H1 (cell line): ENCODE measurements around the gene SLC9A3. TPM values are rescaled to one million over a fixed set of nuclear protein-coding genes. Genes with fewer than 3 reads are reported as not detected.

Experiments used
- CTCF ChIA-PET: fragments of 300-600 bp; sonication (Branson Sonifier 250); formaldehyde crosslinking; loops from one replicate; lab custom pipeline; 2021; ENCODE audit not compliant: partially characterized antibody; lab: Charles Lee
- POLR2A ChIA-PET: fragments of 300-600 bp; sonication (Branson Sonifier 250); formaldehyde crosslinking; loops from one replicate; lab custom pipeline; 2021; ENCODE audit warnings: inconsistent platforms; ENCODE audit not compliant: partially characterized antibody; lab: Charles Lee
- DNase-seq, 2 experiments: peaks; one replicate each; pipeline versions ENCODE4 v3.0.0 to v3.0.0-alpha.2; 2010 to 2022; ENCODE audit warnings: low spot score in 2 of 2, low read depth in 1 of 2, mixed read lengths in 1 of 2
- FAIRE-seq: peaks from 2 replicates; lab custom pipeline; 2011; peaks lifted over from hg19 to GRCh38; lab: Jason Lieb, UNC
- H2AFZ ChIP-seq: 2 replicates; pipeline ENCODE4 v1.8.1; 2012; ENCODE audit warnings: low read length, inconsistent platforms
- H2AK5ac ChIP-seq: 2 replicates; pipeline ENCODE4 v1.6.1; 2013; ENCODE audit warnings: low read depth, low read length
- H2BK120ac ChIP-seq: replicated peaks from 2 replicates; pipeline ENCODE3; 2013; ENCODE audit warnings: low read depth, low read length, inconsistent platforms
- H2BK12ac ChIP-seq: 2 replicates; pipeline ENCODE4 v1.6.1; 2013; ENCODE audit warnings: low read depth, low read length
- H2BK15ac ChIP-seq: 2 replicates; pipeline ENCODE4 v1.6.1; 2013; ENCODE audit warnings: low read length
- H2BK20ac ChIP-seq: 2 replicates; pipeline ENCODE4 v1.6.1; 2013; ENCODE audit warnings: low read length
- H2BK5ac ChIP-seq: 2 replicates; pipeline ENCODE4 v1.6.1; 2013; ENCODE audit warnings: low read depth, low read length
- H3K14ac ChIP-seq: 2 replicates; pipeline ENCODE4 v1.6.1; 2013; ENCODE audit warnings: inconsistent platforms; ENCODE audit not compliant: insufficient read length
- H3K18ac ChIP-seq: 2 replicates; pipeline ENCODE4 v1.6.1; 2013; ENCODE audit warnings: low read length; ENCODE audit errors: extremely low read depth
- H3K23ac ChIP-seq: 2 replicates; pipeline ENCODE4 v1.6.1; 2013; ENCODE audit warnings: inconsistent platforms; ENCODE audit not compliant: insufficient read length
- H3K23me2 ChIP-seq: 2 replicates; pipeline ENCODE4 v1.6.1; 2013; ENCODE audit warnings: low read depth, low read length
- H3K27ac ChIP-seq: 2 replicates; pipeline ENCODE4 v1.6.1; 2011; ENCODE audit warnings: low read depth, low read length, inconsistent platforms
- H3K27me3 ChIP-seq, 4 experiments: replicated peaks in 1 of 4; 1 replicate in 1 of 4; 2 replicates in 3 of 4; pipeline versions ENCODE4 v1.6.1 to v1.8.1; 2011 to 2013; ENCODE audit warnings: low read length in 3 of 4, mild to moderate bottlenecking in 3 of 4, inconsistent platforms in 2 of 4, mixed read lengths in 2 of 4, moderate library complexity in 1 of 4; ENCODE audit not compliant: control insufficient read depth in 3 of 4, insufficient read depth in 3 of 4; ENCODE audit errors: extremely low read depth in 1 of 4
- H3K36me3 ChIP-seq, 4 experiments: 2 replicates each; pipeline versions ENCODE4 v1.6.1 to v1.8.1; 2011 to 2013; ENCODE audit warnings: mild to moderate bottlenecking in 4 of 4, low read length in 3 of 4, moderate library complexity in 2 of 4, control low read depth in 1 of 4, inconsistent platforms in 1 of 4; ENCODE audit not compliant: insufficient read depth in 4 of 4, control insufficient read depth in 2 of 4
- H3K4ac ChIP-seq: replicated peaks from 2 replicates; pipeline ENCODE3; 2013; ENCODE audit warnings: low read length, low read depth, mixed read lengths, inconsistent platforms; ENCODE audit not compliant: insufficient read length
- H3K4me1 ChIP-seq, 4 experiments: replicated peaks in 1 of 4; 1 replicate in 1 of 4; 2 replicates in 3 of 4; pipeline versions ENCODE4 v1.6.1 to v1.8.1; 2011 to 2013; ENCODE audit warnings: low read length in 3 of 4, inconsistent platforms in 2 of 4, mixed read lengths in 1 of 4; ENCODE audit not compliant: insufficient read depth in 4 of 4, control insufficient read depth in 3 of 4
- H3K4me2 ChIP-seq, 2 experiments: 2 replicates each; pipeline versions ENCODE4 v1.6.1 to v1.8.1; 2011 to 2013; ENCODE audit warnings: low read depth in 2 of 2, low read length in 2 of 2, control low read depth in 1 of 2, inconsistent platforms in 1 of 2, mild to moderate bottlenecking in 1 of 2; ENCODE audit not compliant: insufficient read depth in 1 of 2
- H3K4me3 ChIP-seq, 4 experiments: fragments of 200-600, 300-600 bp in 1 of 4; sonication (generic), shearing (Covaris generic), sonication (Bioruptor Twin) in 1 of 4; 2 replicates each; pipeline versions ENCODE4 v1.5.1 to v1.8.1; 2011 to 2016; ENCODE audit warnings: low read length in 4 of 4, low read depth in 3 of 4, control low read depth in 2 of 4, inconsistent platforms in 2 of 4, mild to moderate bottlenecking in 2 of 4, mixed read lengths in 1 of 4, moderate library complexity in 1 of 4; ENCODE audit not compliant: insufficient read depth in 2 of 4; ENCODE audit errors: extremely low read depth in 1 of 4
- H3K56ac ChIP-seq: replicated peaks from 2 replicates; pipeline ENCODE3; 2013; ENCODE audit warnings: low read depth, mild to moderate bottlenecking, mixed read lengths, low read length, inconsistent platforms; ENCODE audit not compliant: insufficient read length
- H3K79me1 ChIP-seq: 2 replicates; pipeline ENCODE4 v1.6.1; 2013; ENCODE audit warnings: low read depth, low read length, control low read depth
- H3K79me2 ChIP-seq, 2 experiments: 2 replicates each; pipeline versions ENCODE4 v1.6.1 to v1.8.1; 2012 to 2013; ENCODE audit warnings: low read length in 2 of 2, mild to moderate bottlenecking in 2 of 2, inconsistent platforms in 1 of 2; ENCODE audit not compliant: insufficient read depth in 2 of 2, control insufficient read depth in 1 of 2
- H3K9ac ChIP-seq, 4 experiments: replicated peaks in 1 of 4; 1 replicate in 1 of 4; 2 replicates in 3 of 4; pipeline versions ENCODE4 v1.6.1 to v1.8.1; 2011 to 2013; ENCODE audit warnings: low read depth in 3 of 4, low read length in 3 of 4, control low read depth in 2 of 4, mild to moderate bottlenecking in 2 of 4, moderate library complexity in 2 of 4, inconsistent platforms in 1 of 4; ENCODE audit errors: extremely low read depth in 1 of 4
- H3K9me3 ChIP-seq, 2 experiments: 2 replicates each; pipeline versions ENCODE4 v1.6.1 to v1.8.1; 2012 to 2013; ENCODE audit warnings: mild to moderate bottlenecking in 2 of 2, moderate library complexity in 2 of 2, control low read depth in 1 of 2, inconsistent platforms in 1 of 2, low read depth in 1 of 2, low read length in 1 of 2, mixed read lengths in 1 of 2; ENCODE audit not compliant: insufficient read depth in 2 of 2
- H4K20me1 ChIP-seq, 2 experiments: replicated peaks in 1 of 2; 2 replicates each; pipeline versions ENCODE3 to v1.8.1; 2011 to 2013; ENCODE audit warnings: inconsistent platforms in 2 of 2, low read length in 2 of 2, mild to moderate bottlenecking in 1 of 2; ENCODE audit not compliant: insufficient read depth in 2 of 2, control insufficient read depth in 1 of 2
- H4K5ac ChIP-seq: 2 replicates; pipeline ENCODE4 v1.6.1; 2013; ENCODE audit warnings: low read length, low read depth, mixed read lengths, inconsistent platforms; ENCODE audit not compliant: insufficient read length
- H4K8ac ChIP-seq: 2 replicates; pipeline ENCODE4 v1.8.0; 2013; ENCODE audit warnings: mild to moderate bottlenecking, moderate library complexity, low read length, inconsistent platforms; ENCODE audit not compliant: insufficient read depth; ENCODE audit errors: extremely low read depth
- H4K91ac ChIP-seq: replicated peaks from 2 replicates; pipeline ENCODE3; 2013; ENCODE audit warnings: low read length, mixed read lengths, inconsistent platforms; ENCODE audit not compliant: insufficient read length
- BRCA1 ChIP-seq: IDR thresholded peaks from 2 replicates; pipeline ENCODE4 v1.6.1; 2012; ENCODE audit warnings: low read depth, low read length, improper control_type of control experiment
- FOSL1 ChIP-seq: IDR thresholded peaks from 2 replicates; pipeline ENCODE4 v1.6.1; 2011; ENCODE audit warnings: mild to moderate bottlenecking, low read depth, low read length, moderate library complexity; ENCODE audit not compliant: insufficient read depth
- GTF2F1 ChIP-seq: IDR thresholded peaks from 2 replicates; pipeline ENCODE4 v1.6.1; 2012; ENCODE audit warnings: low read depth, low read length, improper control_type of control experiment, borderline replicate concordance
- KDM4A ChIP-seq: IDR thresholded peaks from one replicate; pipeline ENCODE4 v1.7.1; 2012; ENCODE audit warnings: low read depth, mild to moderate bottlenecking, moderate library complexity, low read length, inconsistent platforms; ENCODE audit not compliant: severe bottlenecking
- POLR2AphosphoS5 ChIP-seq: IDR thresholded peaks from 2 replicates; pipeline ENCODE4 v1.6.1; 2011; ENCODE audit warnings: low read depth, low read length
- SAP30 ChIP-seq: fragments of 300-600 bp; sonication (generic); IDR thresholded peaks from 2 replicates; pipeline ENCODE4 v1.7.1; 2012; ENCODE audit warnings: low read length, moderate library complexity, mild to moderate bottlenecking, inconsistent platforms; ENCODE audit not compliant: insufficient read depth, insufficient replicate concordance
- SIRT6 ChIP-seq: IDR thresholded peaks from one replicate; pipeline ENCODE4 v1.7.1; 2012; ENCODE audit warnings: low read length, inconsistent platforms
- TAF7 ChIP-seq: optimal IDR thresholded peaks from 2 replicates; pipeline ENCODE3; 2011; ENCODE audit warnings: low read depth, mild to moderate bottlenecking, inconsistent platforms, low read length, moderate library complexity, borderline replicate concordance
- TCF12 ChIP-seq: IDR thresholded peaks from 2 replicates; pipeline ENCODE4 v1.6.1; 2011; ENCODE audit warnings: low read depth, mild to moderate bottlenecking, low read length
- WGBS, 2 experiments: shearing (Covaris generic) in 1 of 2; methylation state at CpG; one replicate each; pipeline versions ENCODE4 v1.1.6 to v1.1.7; 2013 to 2015; ENCODE audit warnings: low lambda C conversion rate in 2 of 2, mixed read lengths in 2 of 2, inconsistent platforms in 1 of 2, low coverage in 1 of 2, missing lambda C conversion rate in 1 of 2; ENCODE audit not compliant: insufficient replicate concordance in 2 of 2, insufficient coverage in 1 of 2, insufficient read length in 1 of 2; ENCODE audit errors: extremely low coverage in 1 of 2, missing lambda C conversion rate in 1 of 2; 5-methylcytosine and 5-hydroxymethylcytosine counted together
- polyA plus RNA-seq, 7 experiments: library from polyadenylated mRNA; depleted of rRNA in 3 of 7; stranded (reverse) in 5 of 7; unstranded in 2 of 7; fragments of >200 nt in 5 of 7; fragments of 200-250 nt in 2 of 7; gene quantifications; 1 replicate in 5 of 7; 2 replicates in 1 of 7; 4 replicates in 1 of 7; pipeline versions ENCODE4 v1.2.1 to v1.2.3, GENCODE V29; 2011 to 2013; ENCODE audit warnings: missing spikeins in 2 of 7, mixed read lengths in 2 of 7
- total RNA-seq: library from RNA; stranded (reverse); fragmentation: NEBNext Ultra II Directional; extraction: Animal tissue kit (Norgen Biotek cat#: 25700); gene quantifications from 2 replicates; pipeline ENCODE4 v1.2.1, GENCODE V29; 2021
- TF ChIP-seq, protein P1 (sequence below): IDR thresholded peaks from 2 replicates; pipeline ENCODE4 v1.6.1; 2011; ENCODE audit warnings: low read length, improper control_type of control experiment
- TF ChIP-seq, protein P2 (sequence below): IDR thresholded peaks from 2 replicates; pipeline ENCODE4 v1.6.1; 2012; ENCODE audit warnings: low read length, inconsistent platforms

SLC9A3 gene
- total and polyA plus RNA-seq, 2 of the 8 experiments (the other 6 are each of a cell fraction or from before 2014, with no cell fraction given) = 0.95 to 1.0 TPM

DNA sequence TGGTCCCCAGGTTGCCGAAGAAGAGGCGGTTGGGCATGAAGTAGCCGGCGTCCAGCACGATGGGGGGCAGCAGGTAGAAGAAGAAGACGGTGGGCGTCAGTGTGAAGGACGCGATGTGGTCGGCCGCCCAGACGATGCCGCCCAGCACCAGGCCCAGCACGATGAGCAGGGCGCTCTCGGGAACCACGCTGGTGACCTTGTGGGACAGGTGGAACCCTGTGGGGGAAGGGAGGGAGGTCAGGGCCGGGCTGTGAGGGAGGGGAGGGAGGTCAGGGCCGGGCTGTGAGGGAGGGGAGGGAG, 32.4 kb downstream of the SLC9A3 start:
- Histone ChIP-seq H4K5ac (no peak overlapping the region), H2BK15ac (no peak overlapping the region), H3K9me3 (no peaks in the 10 kb centered on the region), H4K91ac (no peak overlapping the region), H3K4me3 (no peak overlapping the region), H2AFZ (no peak overlapping the region), H3K56ac (no peak overlapping the region), H2BK120ac (no peak overlapping the region), H3K9ac (no peak overlapping the region), H2AK5ac (no peak overlapping the region), H2BK5ac (no peak overlapping the region), H3K79me2 (no peaks in the 10 kb centered on the region), H3K23ac (no peak overlapping the region), H3K27me3 (peaks cover 0 to 28% (median 22%) of the 10 kb centered on the region in 4 experiments; a peak in 6 of 7 replicates), H3K4me2 (no peak overlapping the region; a peak in 1 of 4 replicates), H3K27ac (no peak overlapping the region), H3K23me2 (0 out of 2 replicates have a peak, but pooled peaks cover 1% of the 10 kb centered on the region), H3K36me3 (no peaks in the 10 kb centered on the region), H3K4me1 (peaks cover 0 to 22% (median 5%) of the 10 kb centered on the region in 4 experiments; a peak in 4 of 7 replicates), H2BK12ac (no peak overlapping the region), H3K4ac (no peak overlapping the region), H3K79me1 (no peaks in the 10 kb centered on the region), H4K20me1 (no peaks in the 10 kb centered on the region), H4K8ac (no peak overlapping the region), H3K14ac (no peak overlapping the region), H3K18ac (no peak overlapping the region; the same call in 1 of the 2 replicates), H2BK20ac (no peak overlapping the region)
- POLR2A ChIA-PET = interaction anchor here (1.9 kb wide), 1 partner anchor 16 kb away, joined by 6 read pairs; no protein-coding TSS in a partner anchor
- CTCF ChIA-PET = no interaction called here
- FAIRE-seq (no peak), DNase-seq (no peak)
- no peak for TF ChIP-seq BRCA1
- TF ChIP-seq KDM4A = no peak
- TF ChIP-seq GTF2F1 = no peak
- TF ChIP-seq FOSL1 = no peak
- no peak for TF ChIP-seq SIRT6
- TF ChIP-seq SAP30 = no peak
- TF ChIP-seq POLR2AphosphoS5 = no peak
- TF ChIP-seq TCF12 = no peak
- TF ChIP-seq, protein P1, sequence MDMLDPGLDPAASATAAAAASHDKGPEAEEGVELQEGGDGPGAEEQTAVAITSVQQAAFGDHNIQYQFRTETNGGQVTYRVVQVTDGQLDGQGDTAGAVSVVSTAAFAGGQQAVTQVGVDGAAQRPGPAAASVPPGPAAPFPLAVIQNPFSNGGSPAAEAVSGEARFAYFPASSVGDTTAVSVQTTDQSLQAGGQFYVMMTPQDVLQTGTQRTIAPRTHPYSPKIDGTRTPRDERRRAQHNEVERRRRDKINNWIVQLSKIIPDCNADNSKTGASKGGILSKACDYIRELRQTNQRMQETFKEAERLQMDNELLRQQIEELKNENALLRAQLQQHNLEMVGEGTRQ = no peak
- TF ChIP-seq, protein P2, sequence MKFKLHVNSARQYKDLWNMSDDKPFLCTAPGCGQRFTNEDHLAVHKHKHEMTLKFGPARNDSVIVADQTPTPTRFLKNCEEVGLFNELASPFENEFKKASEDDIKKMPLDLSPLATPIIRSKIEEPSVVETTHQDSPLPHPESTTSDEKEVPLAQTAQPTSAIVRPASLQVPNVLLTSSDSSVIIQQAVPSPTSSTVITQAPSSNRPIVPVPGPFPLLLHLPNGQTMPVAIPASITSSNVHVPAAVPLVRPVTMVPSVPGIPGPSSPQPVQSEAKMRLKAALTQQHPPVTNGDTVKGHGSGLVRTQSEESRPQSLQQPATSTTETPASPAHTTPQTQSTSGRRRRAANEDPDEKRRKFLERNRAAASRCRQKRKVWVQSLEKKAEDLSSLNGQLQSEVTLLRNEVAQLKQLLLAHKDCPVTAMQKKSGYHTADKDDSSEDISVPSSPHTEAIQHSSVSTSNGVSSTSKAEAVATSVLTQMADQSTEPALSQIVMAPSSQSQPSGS = no peak
- no peak for TF ChIP-seq TAF7
- WGBS, 2 experiments = 89% methylated on average over 16 of the region's 19 CpGs; no CpG with 5 or more reads in 1 of the 2 experiments
